ENCODE data around the gene ACTR1A.

ACTR1A gene

DNA sequence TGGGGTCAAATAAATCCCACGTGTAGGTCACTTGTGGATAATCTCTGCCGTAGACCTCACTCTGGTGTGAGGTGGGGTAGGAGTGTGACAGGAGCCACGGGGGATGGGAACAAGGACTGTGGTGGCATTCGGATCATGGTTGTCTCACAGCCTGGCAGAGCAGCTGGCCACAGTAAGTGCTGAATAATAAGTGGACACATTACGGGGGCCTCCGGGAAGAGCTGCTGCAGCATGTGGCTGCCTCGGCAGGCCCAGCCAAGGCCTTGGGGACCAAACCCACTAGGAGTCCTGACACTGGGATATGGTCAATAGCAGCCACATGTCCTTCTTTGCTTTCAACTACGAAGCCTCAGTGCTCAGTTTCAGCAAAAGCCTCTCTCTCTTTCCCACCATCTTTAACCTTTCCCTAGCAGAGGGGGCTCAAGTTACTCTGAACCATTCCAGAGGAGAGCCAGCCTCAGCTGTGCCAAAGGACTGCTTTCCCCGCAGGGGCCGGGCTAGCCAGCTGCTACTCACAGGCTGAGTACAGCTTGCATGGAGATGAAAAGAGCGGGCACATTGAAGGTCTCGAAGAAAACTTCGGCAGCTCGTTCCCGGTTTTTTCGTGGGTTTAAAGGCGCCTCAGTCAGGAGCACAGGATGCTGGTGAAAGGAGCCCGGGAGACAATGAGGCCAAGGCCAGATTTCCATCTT lies 17.3 kb downstream of the ACTR1A start:
- DNase-seq (ENCODE audit: low spot score): no peak

GRCh38 chr10:102484021-102484420 lies 18.5 kb downstream of the ACTR1A start:
- no peak for DNase-seq (ENCODE audit: low spot score)

DNA sequence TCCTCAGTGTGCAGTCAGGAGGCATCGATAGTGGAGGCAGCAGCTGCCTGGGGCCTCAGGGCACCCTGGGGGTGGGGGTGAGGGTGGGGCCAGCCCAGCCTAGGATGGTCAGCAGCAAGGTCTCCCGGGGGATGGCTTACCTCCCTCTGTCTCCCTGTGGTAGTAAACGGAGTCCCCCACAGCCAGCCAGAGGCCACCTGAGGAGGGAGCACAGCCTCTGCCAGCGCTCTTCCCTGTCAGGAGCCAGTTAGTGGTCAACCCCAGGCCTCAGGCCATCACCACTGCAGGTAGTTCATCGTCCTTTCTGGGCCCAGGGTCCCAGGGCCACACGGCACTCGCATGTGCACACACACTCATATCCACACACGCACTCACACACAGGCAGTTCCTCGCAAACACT lies 22.1 kb downstream of the ACTR1A start:
- no peak for DNase-seq (ENCODE audit: low spot score)

- DNase-seq (ENCODE audit: low spot score): no peak
These were observed 22.9 kb downstream of the ACTR1A start for GRCh38 chr10:102479651-102480050.

DNA sequence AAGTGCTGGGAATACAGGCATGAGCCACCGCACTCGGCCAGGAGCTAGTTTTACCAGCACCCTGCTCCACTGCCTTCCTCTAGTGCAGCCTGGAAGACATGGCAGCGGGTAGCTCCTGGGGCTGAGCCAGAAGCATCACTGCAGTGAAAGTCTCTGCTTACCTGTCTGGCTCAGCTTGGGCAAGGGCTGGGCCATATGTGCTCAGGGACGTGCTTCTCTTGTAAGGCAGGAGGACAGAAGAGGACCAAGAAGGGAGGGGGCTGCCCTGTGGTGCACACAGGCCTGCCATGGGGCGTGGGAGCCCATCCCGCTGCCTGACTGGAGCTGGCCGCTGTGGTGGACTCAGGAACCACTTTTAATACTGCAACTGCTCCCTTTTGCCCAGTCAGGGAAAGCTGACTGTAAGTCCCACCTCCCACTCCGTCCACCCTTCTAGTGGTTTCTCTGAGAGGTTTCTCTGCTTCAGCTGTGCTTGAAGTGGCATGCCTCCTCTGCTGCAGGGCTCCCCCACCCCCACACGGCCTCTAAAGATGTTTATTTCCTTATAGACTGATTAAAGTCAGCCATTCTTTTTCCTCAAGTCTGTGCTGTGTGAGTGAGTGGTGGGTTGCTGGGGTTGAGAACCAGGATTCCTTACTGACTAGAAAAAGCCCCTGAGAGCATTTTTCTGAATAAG lies 25.9 kb downstream of the ACTR1A start:
- DNase-seq (ENCODE audit: low spot score): no peak

DNA sequence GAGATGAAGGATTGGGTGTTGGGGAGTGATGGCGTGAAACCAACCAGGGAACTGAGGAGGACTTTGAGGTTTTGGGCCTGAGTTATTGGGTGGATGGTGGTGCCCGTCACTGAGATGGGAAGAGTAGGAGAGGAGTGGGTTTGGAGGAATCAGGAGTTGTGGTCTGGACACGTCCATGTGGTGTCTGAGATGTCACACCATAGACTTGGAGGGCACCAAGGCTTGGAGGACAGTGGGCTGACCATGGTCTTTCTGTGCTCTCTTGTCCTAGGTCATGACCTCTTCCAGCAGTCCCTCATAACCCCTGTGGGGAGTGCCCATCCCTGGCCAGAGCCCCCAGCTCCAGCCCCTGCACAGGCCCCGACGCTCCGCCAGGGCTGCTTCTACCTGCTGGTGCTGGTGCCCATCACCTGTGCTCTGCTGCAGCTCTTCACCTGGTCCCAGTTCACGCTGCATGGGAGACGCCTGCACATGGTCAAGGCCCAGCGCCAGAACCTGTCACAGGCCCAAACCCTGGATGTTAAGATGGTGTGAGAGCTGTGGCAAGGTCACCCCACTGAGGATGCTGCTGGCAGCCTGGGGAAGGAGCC lies 27.0 kb downstream of the ACTR1A start:
- no peak for DNase-seq (ENCODE audit: low spot score)

GRCh38 chr10:102473445-102474331 lies 28.8 kb downstream of the ACTR1A start:
- no peak for DNase-seq (ENCODE audit: low spot score)

DNA sequence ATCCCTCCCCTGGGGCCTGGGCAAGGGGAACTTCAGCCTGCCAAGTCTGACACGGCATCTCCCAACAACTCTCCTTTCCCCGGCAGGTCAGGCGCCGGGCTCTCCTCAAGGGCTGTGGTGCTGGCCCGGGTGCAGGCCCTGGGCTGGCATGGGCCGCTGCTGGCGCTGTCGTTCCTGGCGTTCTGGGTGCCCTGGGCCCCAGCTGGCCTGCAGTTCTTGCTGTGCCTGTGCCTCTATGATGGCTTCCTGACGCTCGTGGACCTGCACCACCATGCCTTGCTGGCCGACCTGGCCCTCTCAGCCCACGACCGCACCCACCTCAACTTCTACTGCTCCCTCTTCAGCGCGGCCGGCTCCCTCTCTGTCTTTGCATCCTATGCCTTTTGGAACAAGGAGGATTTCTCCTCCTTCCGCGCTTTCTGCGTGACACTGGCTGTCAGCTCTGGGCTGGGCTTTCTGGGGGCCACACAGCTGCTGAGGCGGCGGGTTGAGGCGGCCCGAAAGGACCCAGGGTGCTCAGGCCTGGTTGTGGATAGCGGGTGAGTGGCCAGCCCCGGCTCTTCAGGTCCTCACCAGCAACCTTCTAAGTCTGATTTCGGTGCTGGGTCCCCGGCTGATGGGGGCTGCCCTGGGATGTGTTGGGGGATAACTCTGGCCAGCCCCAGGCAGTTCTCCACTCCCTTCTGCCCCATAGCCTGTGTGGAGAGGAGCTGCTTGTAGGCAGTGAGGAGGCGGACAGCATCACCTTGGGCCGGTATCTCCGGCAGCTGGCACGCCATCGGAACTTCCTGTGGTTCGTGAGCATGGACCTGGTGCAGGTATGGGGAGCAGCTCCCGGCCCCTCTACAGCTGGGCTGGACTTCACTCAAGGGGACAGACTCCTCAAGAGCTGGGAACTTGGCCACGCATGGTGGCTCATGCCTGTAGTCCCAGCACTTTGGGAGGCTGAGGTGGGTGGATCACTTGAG lies 31.6 kb downstream of the ACTR1A start:
- DNase-seq (ENCODE audit: low spot score): no peak

DNA sequence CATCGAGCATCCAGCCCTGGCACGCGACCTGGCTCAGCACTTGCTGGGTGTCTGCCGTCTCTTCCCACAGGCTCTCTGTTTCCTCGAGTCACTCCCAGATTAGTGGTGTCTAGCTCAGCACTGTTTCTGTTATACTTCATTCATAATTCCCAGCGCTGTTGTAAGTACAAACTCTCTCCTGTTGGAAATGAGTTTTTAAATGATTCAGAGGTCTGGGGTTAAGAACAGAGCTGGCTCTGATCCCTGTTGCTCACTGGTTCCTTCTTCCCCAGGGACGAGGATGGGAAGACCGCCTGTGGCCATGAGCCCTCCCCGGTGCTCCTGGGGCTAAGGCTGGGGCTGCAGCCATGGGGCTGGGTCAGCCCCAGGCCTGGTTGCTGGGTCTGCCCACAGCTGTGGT lies 33.8 kb downstream of the ACTR1A start:
- DNase-seq (ENCODE audit: low spot score): no peak

DNA sequence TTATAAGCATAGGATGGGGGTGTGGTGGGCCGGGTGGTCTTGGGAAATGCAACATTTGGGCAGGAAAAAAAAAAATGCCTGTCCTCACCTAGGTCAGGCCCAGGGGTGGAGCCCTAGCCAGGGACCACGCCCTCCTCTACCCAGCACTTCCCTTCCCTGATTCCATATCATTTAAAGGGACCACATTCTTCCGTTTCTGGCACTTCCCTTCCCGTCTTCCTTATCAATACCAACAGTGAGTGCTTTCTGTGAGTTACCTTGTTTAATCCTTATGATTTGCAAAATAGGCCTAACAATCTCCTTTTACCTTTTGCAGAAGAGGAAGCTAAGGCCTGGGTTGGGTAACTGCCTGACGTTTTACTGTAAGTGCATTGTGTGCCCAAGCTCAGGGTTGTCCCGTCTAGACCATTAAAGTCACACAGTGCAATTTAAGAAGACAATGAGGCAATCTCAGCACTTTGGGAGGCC lies 34.5 kb downstream of the ACTR1A start:
- no peak for DNase-seq (ENCODE audit: low spot score)

- no peak for DNase-seq (ENCODE audit: low spot score)
These were observed 35.2 kb downstream of the ACTR1A start for GRCh38 chr10:102467318-102467717.

DNA sequence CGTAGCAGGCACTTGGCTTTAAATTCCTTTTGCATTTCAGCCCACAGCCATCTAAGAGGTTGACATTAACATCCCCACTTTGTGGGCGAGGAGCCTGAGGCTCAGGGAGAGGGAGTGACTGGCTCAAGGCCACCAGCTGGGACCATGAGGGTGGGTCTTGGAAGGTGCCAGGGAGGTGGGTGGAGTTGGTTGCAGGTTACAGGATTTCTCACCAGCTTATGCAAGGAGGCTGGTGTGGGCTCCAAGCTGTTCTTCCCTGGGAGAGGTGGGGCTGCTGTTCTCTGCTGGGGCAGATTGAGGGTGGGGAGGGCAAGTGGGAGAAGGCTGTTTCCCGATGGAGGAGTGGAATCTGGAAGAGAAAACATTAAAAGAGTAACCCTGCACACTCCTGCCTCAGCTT lies 37.0 kb downstream of the ACTR1A start:
- no peak for DNase-seq (ENCODE audit: low spot score)

DNA sequence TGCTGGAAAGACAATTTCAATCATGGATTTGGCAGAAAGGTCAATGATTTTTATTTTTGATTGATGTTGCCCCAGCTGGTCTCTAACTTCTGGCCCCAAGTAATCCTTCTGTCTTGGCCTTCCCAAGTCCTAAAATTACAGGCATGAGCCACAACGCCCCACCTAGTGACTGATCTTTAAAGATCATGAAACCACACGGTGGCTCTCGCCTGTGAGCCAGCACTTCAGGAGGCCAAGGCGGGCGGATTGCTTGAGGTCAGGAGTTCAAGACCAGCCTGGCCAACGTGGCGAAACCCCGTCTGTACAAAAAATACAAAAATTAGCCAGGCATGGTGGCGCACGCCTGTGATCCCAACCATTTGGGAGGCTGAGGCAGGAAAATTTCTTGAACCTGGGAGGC lies 38.5 kb downstream of the ACTR1A start:
- DNase-seq (ENCODE audit: low spot score): no peak

DNA sequence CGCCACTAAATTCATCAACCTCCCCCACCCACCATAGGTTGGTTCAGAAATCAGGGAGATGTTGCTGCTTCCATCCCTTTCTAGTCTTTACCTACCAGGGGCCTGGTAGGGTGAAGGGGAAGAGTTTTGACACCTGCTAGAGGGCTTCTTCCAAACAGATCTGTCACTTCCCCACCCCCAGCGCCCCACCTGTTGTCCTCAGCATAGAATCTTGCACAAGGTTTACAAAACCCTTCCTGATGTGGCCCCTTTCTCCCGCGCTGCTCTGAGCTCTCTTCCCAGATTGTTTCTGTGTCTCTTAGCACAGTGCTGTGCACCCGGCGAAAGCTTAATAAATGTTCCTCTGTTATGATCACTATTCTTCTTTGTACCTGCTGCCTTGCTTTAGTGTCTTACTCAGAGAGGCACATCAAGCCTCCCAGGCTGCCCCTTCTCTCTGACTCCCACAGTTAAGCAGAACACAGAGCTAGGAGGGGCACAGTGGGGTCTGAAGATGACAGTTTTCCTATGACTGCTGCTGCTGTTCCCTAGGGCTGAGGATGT lies 39.9 kb downstream of the ACTR1A start:
- no peak for DNase-seq (ENCODE audit: low spot score)

- DNase-seq (ENCODE audit: low spot score): peak; percentile 26
These were observed 41.1 kb downstream of the ACTR1A start for GRCh38 chr10:102461187-102462054.

GRCh38 chr10:102460836-102461186 lies 41.7 kb downstream of the ACTR1A start:
- no peak for DNase-seq (ENCODE audit: low spot score)

- DNase-seq (ENCODE audit: low spot score): no peak
These were observed 43.9 kb downstream of the ACTR1A start for GRCh38 chr10:102458656-102459055.

GRCh38 chr10:102457591-102458150 lies 44.8 kb downstream of the ACTR1A start:
- DNase-seq (ENCODE audit: low spot score): no peak

DNA sequence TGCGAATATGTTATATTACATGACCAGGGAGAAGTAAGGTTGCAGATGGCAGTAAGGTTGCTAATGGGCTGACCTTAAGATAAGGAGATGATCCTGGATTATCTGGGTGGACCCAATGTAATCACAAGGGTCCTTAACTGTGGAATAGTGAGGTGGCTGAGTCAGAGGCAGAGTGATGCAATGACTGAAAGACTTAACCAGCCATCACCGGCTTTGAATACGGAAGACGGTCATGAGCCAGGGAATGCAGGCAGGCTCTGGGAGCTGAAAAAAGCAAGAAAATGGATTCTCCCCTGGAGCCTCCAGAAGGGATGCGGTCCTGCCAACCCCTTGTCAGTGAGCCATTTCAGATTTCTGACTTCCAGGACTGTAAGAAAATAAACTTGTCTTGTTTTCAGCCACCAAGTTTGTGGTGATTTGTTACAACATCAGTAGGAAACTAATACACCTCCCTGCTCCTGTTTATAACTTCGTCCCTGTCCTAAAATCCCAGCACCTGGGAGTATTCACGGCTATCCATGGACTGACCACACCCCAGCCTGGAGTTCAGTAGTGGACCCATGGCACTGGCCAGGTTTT lies 46.5 kb downstream of the ACTR1A start:
- no peak for DNase-seq (ENCODE audit: low spot score)
